ENCODE results near the gene GRN.
"Not testable (repeated sequence)": the region's sequence is repeated elsewhere in the genome, so short reads cannot be mapped to it uniquely, and the experiment has no call there.

Gene GRN

GRCh38 chr17:44361292-44362260 is 16.5 kb downstream of the GRN start:
- DNase-seq = no peak

GRCh38 chr17:44362459-44362948 is 17.4 kb downstream of the GRN start:
- no peak for DNase-seq

- DNase-seq = peak in 1 of 2 experiments; percentile 9
Observed at GRCh38 chr17:44362949-44363612, 18.0 kb downstream of the GRN start.

- peak; percentile 41 to 56 for DNase-seq
Observed at GRCh38 chr17:44363613-44364159, 18.6 kb downstream of the GRN start, which contains the start of gene FAM171A2. Gene FAM171A2 (minus strand): TSS chr17:44363853. CDS start chr17:44363714, 139 bp downstream.

GRCh38 chr17:44365051-44365450 is 19.9 kb downstream of the GRN start:
- not testable (repeated sequence) for DNase-seq

- no peak for DNase-seq
Observed at GRCh38 chr17:44367231-44367979, 22.3 kb downstream of the GRN start.

- not testable (repeated sequence) for DNase-seq
Observed at GRCh38 chr17:44368391-44369243, 23.5 kb downstream of the GRN start.

- DNase-seq = not testable (repeated sequence)
Observed at GRCh38 chr17:44369414-44370023, 24.4 kb downstream of the GRN start.

GRCh38 chr17:44372036-44372435 is 26.9 kb downstream of the GRN start:
- DNase-seq = no peak

- DNase-seq = no peak
Observed at GRCh38 chr17:44374306-44375195, 29.4 kb downstream of the GRN start.

- DNase-seq = no peak
Observed at GRCh38 chr17:44375196-44376017, 30.3 kb downstream of the GRN start.

GRCh38 chr17:44376124-44376523 is 31.0 kb downstream of the GRN start:
- no peak for DNase-seq

- no peak for DNase-seq
Observed at GRCh38 chr17:44376779-44377178, 31.7 kb downstream of the GRN start.

GRCh38 chr17:44378171-44378705 is 33.1 kb downstream of the GRN start:
- no peak for DNase-seq

GRCh38 chr17:44379887-44380286 is 34.8 kb downstream of the GRN start:
- no peak for DNase-seq

GRCh38 chr17:44380767-44381166 is 35.7 kb downstream of the GRN start:
- no peak for DNase-seq

GRCh38 chr17:44381810-44382305 is 36.8 kb downstream of the GRN start:
- no peak for DNase-seq

GRCh38 chr17:44382917-44383316 is 37.8 kb downstream of the GRN start:
- DNase-seq = no peak

GRCh38 chr17:44383363-44383762 is 38.3 kb downstream of the GRN start:
- DNase-seq = no peak
